Nephron (organoid): ENCODE results near the gene FGD5.
A peak's percentile ranks its signal among the peaks of the same experiment; 100 is the strongest.

Experiments
- H3K27ac Mint-ChIP-seq, 3 experiments: 2 replicates each; pipeline ENCODE4 v1.8.0; 2020; ENCODE audit warnings: mixed read lengths in 3 of 3, mild to moderate bottlenecking in 2 of 3, moderate library complexity in 1 of 3
- H3K27me3 Mint-ChIP-seq: 2 replicates; pipeline ENCODE4 v1.8.0; 2021; ENCODE audit warnings: low read depth, mild to moderate bottlenecking, moderate library complexity, mixed read lengths
- H3K36me3 Mint-ChIP-seq: 2 replicates; pipeline ENCODE4 v1.8.0; 2020; ENCODE audit warnings: low read depth, mixed read lengths
- H3K4me1 Mint-ChIP-seq: 2 replicates; pipeline ENCODE4 v1.8.0; 2020; ENCODE audit warnings: mixed read lengths
- H3K4me3 Mint-ChIP-seq, 3 experiments: 2 replicates each; pipeline ENCODE4 v1.8.0; 2020; ENCODE audit warnings: mild to moderate bottlenecking in 3 of 3, mixed read lengths in 3 of 3, moderate library complexity in 2 of 3
- H3K9me3 Mint-ChIP-seq: 2 replicates; pipeline ENCODE4 v1.8.0; 2020; ENCODE audit warnings: mixed read lengths
- TF ChIP-seq, protein P1 (sequence below), 3 experiments: fragments of 200-600 bp; sonication (generic); IDR thresholded peaks; one replicate each; pipeline ENCODE4 v1.5.0; 2021; ENCODE audit warnings: antibody characterized with exemption in 3 of 3; ENCODE audit not compliant: unreplicated experiment in 3 of 3

The FGD5 gene

DNA sequence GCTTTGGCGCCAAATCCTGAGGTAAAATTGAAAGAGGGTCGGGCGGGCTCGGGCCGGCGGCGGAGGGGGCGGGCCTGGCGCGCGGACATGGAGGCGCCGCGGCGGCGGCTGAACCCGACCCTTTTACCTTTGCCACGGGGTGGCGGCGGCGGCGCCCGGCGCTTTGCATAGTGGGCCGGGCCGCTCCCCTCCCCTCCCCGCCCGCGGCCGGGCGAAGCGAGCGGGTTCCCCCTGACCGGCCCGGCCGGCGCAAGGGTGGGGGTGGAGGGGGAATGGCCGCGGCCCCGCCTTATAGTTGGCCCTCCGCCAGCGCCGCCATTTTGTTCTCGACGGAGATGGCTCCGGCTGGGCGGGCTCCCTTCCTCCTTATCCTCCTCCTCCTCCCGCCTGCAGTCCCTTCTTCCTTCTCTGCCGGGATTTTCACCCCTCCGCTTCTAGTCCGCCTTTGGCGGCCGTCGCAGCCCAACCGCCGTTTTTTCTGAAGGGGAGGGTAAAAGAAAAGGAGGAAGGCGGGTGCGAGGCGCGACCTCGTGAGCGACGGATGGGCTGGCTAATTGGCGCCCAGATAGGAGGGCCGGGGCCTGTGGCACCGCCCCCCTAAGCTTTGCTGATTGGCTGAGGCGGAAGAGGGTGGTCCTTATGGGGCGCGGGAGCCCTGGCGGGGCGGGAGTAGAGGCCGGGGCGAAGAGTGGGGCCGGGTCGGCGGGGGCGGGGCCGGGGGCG, 129.3 kb downstream of the FGD5 start:
- peaks cover 40% of the 10 kb centered on the region for H3K4me1 Mint-ChIP-seq
- H3K27ac Mint-ChIP-seq: peak overlapping the region; percentile 99 to 100 (median 100)
- peaks cover 34% of the 10 kb centered on the region for H3K36me3 Mint-ChIP-seq
- TF ChIP-seq, protein P1, sequence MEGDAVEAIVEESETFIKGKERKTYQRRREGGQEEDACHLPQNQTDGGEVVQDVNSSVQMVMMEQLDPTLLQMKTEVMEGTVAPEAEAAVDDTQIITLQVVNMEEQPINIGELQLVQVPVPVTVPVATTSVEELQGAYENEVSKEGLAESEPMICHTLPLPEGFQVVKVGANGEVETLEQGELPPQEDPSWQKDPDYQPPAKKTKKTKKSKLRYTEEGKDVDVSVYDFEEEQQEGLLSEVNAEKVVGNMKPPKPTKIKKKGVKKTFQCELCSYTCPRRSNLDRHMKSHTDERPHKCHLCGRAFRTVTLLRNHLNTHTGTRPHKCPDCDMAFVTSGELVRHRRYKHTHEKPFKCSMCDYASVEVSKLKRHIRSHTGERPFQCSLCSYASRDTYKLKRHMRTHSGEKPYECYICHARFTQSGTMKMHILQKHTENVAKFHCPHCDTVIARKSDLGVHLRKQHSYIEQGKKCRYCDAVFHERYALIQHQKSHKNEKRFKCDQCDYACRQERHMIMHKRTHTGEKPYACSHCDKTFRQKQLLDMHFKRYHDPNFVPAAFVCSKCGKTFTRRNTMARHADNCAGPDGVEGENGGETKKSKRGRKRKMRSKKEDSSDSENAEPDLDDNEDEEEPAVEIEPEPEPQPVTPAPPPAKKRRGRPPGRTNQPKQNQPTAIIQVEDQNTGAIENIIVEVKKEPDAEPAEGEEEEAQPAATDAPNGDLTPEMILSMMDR (IDR thresholded peaks at IDR 0.05; ENCODE audit: unreplicated experiment in 3 of 3): no peak
- H3K9me3 Mint-ChIP-seq: no peaks in the 10 kb centered on the region
- no peaks in the 10 kb centered on the region for H3K27me3 Mint-ChIP-seq
- H3K4me3 Mint-ChIP-seq: peak overlapping the region; percentile 91 to 100 (median 98)

DNA sequence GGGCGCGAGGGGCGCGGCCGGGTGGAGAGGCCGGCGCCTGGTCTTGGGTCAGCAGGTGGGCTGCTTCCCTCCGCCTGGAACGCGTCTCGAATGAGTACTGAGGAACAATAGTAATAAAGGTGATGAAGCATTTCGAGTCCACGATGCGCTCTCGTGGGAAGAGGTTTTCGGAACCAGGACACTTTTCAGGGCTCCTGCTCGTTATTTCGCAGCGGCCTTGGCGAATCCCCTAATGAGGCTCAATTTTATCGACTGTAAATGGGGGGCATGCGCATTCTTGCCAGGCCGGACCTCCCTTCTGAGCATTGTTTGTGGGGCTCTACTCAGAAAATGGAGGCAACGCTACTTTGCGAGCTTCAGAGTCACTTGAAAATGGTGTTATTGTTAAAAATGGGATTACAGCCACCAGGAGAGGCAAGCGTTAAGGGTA, 129.9 kb downstream of the FGD5 start:
- H3K9me3 Mint-ChIP-seq: no peaks in the 10 kb centered on the region
- H3K36me3 Mint-ChIP-seq: peaks cover 30% of the 10 kb centered on the region
- H3K27me3 Mint-ChIP-seq: no peaks in the 10 kb centered on the region
- TF ChIP-seq, protein P1 (IDR thresholded peaks at IDR 0.05; ENCODE audit: unreplicated experiment in 3 of 3): no peak
- peak overlapping the region; percentile 91 to 100 (median 98) for H3K4me3 Mint-ChIP-seq
- peak overlapping the region; percentile 99 to 100 (median 100) for H3K27ac Mint-ChIP-seq
- peaks cover 37% of the 10 kb centered on the region for H3K4me1 Mint-ChIP-seq

DNA sequence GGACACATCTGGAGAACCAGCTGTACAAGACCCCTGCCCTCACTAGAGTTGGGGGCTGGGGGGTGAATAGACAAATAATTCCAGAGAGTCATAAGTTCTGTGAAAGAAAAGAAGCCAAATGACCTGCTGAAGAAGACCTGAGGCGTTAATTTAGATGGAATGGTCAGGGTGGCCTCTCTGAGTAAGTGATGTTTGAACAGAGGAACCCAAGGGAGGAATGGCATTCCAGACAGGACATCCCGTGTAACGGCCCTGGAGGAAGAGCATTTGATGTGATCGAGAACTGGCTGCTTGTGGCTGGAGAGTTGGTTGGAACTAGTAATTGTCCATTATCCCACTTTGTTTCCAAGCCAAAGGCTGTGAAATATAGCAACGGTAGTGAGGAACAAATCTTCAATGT, 130.4 kb downstream of the FGD5 start:
- no peaks in the 10 kb centered on the region for H3K9me3 Mint-ChIP-seq
- H3K36me3 Mint-ChIP-seq: peaks cover 25% of the 10 kb centered on the region
- no peaks in the 10 kb centered on the region for H3K27me3 Mint-ChIP-seq

DNA sequence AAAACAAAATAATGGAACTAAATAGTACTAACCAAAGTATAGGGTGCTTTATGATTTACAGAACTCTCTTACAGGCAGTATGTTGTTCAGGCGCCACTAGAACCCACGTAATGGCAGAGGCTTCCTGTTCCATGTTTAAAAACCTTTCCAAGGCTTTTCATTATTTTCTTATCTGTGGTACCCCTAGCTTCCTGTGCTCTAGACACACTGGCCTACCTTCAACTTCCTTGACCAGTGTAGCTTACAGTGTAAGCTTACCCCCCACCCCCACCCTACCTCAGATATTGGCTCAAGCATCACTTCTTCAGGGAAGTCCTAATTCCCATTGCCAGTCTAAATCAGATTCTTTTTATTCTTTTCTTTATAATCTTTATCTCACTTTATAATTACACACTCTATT, 131.5 kb downstream of the FGD5 start:
- no peaks in the 10 kb centered on the region for H3K27me3 Mint-ChIP-seq
- TF ChIP-seq, protein P1 (IDR thresholded peaks at IDR 0.05; ENCODE audit: unreplicated experiment in 3 of 3): no peak
- H3K27ac Mint-ChIP-seq: peak overlapping the region in 2 of 3 experiments; percentile 79 to 100
- H3K4me3 Mint-ChIP-seq: peak overlapping the region; percentile 42 to 98 (median 76)
- H3K4me1 Mint-ChIP-seq: peaks cover 33% of the 10 kb centered on the region
- H3K9me3 Mint-ChIP-seq: no peaks in the 10 kb centered on the region
- H3K36me3 Mint-ChIP-seq: peaks cover 31% of the 10 kb centered on the region

More for the DNA sequence above, 130.4 kb downstream of the FGD5 start:
- Mint-ChIP-seq H3K4me1 (peaks cover 33% of the 10 kb centered on the region), H3K27ac (peak overlapping the region; percentile 99 to 100 (median 100)), H3K4me3 (peak overlapping the region; percentile 91 to 100 (median 98))
- TF ChIP-seq, protein P1 (IDR thresholded peaks at IDR 0.05; ENCODE audit: unreplicated experiment in 3 of 3): no peak

DNA sequence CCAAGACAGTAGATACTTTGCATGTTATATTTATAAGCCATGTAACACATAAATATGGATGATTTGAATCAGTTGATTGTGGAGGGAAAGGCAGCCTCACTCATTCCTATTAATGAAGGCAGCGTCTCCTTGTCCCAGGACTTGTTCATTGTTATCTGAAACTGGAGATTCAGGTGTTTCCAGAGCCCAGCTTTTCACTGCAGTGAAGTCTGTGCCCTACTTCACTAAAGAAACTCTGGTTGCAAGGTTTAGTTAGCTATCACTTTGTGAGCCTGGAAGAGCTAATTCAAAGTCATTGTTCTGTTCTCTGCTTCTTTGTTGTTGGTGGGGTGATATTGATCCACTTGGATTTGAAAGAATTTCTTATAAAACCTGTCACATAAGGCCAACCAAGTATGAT, 138.4 kb downstream of the FGD5 start:
- Mint-ChIP-seq H3K4me3 (no peak overlapping the region), H3K27ac (peak overlapping the region in 1 of 3 experiments; percentile 26), H3K9me3 (no peaks in the 10 kb centered on the region), H3K36me3 (peaks cover 27% of the 10 kb centered on the region), H3K27me3 (no peaks in the 10 kb centered on the region), H3K4me1 (peaks cover 11% of the 10 kb centered on the region)
- TF ChIP-seq, protein P1 (IDR thresholded peaks at IDR 0.05; ENCODE audit: unreplicated experiment in 3 of 3): no peak

DNA sequence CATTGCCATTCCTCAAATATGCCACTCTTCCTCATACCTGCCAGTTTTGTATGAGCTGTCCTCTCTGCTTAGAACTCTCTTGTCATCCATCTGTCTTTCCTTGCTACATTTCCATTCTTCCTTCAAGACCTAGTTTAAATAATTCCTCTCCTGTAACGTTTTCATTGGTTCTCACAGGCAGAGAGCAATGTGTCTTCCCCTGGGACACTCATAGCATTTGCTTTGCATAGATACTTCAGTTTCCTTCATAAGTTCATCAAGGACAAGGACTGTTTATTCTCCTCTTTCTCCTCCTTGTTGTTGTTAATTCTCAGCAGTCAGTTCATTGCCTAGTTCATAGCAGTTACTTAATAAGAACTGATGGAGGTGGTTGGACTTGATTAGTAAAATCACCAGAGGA, 139.2 kb downstream of the FGD5 start:
- TF ChIP-seq, protein P1 (IDR thresholded peaks at IDR 0.05; ENCODE audit: unreplicated experiment in 3 of 3): no peak

More for the DNA sequence above, 139.2 kb downstream of the FGD5 start:
- Mint-ChIP-seq H3K27me3 (no peaks in the 10 kb centered on the region), H3K4me3 (no peak overlapping the region), H3K36me3 (peaks cover 30% of the 10 kb centered on the region), H3K27ac (peak overlapping the region in 1 of 3 experiments; percentile 12), H3K4me1 (peaks cover 11% of the 10 kb centered on the region), H3K9me3 (no peaks in the 10 kb centered on the region)
